ENCODE results near the gene BCAR3.
A peak's percentile ranks its signal among the peaks of the same experiment; 100 is the strongest.
"Not testable (repeated sequence)": the region's sequence is repeated elsewhere in the genome, so short reads cannot be mapped to it uniquely, and the experiment has no call there.

Gene BCAR3

GRCh38 chr1:93698329-93699048, 16.9 kb upstream of the BCAR3 start:
- H3K36me3 Mint-ChIP-seq = no peaks in the 10 kb centered on the region
- H3K4me3 Mint-ChIP-seq = no peak overlapping the region
- H3K4me1 Mint-ChIP-seq = peaks cover 6% of the 10 kb centered on the region
- H3K27ac Mint-ChIP-seq = no peak overlapping the region
- no peak for DNase-seq (ENCODE audit: low spot score in 2 of 2)
- H3K9me3 Mint-ChIP-seq = no peaks in the 10 kb centered on the region
- ATAC-seq = no peak

- not testable (repeated sequence) for H3K4me3 Mint-ChIP-seq; ATAC-seq; H3K9me3 Mint-ChIP-seq; H3K27ac Mint-ChIP-seq; H3K36me3 Mint-ChIP-seq; DNase-seq (ENCODE audit: low spot score in 2 of 2)
- H3K4me1 Mint-ChIP-seq = peaks cover 12% of the 10 kb centered on the region
Observed at GRCh38 chr1:93697566-93697965, 15.9 kb upstream of the BCAR3 start.

DNA sequence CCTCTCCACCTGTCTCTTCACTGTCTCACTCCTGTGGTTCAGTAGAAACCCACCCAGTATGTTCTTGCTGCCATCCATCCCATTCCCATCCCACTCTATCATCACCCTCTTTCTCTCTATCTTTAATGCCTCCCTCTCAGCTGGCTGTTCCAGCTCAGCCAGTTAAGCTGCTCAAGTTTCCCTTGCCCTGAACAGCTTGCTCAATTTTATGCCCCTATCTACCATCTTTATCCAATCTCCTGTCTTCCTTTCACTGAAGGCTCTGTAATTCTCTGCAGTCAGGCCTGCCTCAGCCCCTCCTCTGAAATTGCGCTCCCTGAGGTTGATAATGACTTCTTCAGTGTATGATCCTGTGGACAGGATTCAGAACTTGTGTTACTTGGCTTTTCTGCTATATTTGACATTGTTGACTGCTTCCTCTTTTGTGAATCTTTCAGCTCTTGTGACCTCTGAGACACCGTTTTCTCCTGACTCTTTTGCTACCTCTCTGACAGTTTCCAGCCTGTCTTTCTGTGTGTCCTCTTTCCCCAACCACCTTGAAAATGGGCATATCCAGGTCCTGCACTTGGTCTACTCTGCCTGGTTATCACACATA, 13.9 kb upstream of the BCAR3 start:
- Mint-ChIP-seq H3K4me3 (no peak overlapping the region), H3K9me3 (no peaks in the 10 kb centered on the region), H3K36me3 (no peaks in the 10 kb centered on the region), H3K4me1 (peaks cover 12% of the 10 kb centered on the region), H3K27ac (no peak overlapping the region)
- no peak for DNase-seq (ENCODE audit: low spot score in 2 of 2)
- no peak for ATAC-seq

- Mint-ChIP-seq H3K4me3 (no peak overlapping the region), H3K27ac (no peak overlapping the region), H3K9me3 (no peaks in the 10 kb centered on the region), H3K36me3 (no peaks in the 10 kb centered on the region), H3K4me1 (peaks cover 12% of the 10 kb centered on the region)
- DNase-seq (ENCODE audit: low spot score in 2 of 2) (no peak), ATAC-seq (no peak)
Observed at GRCh38 chr1:93694819-93695218, 13.2 kb upstream of the BCAR3 start.

DNA sequence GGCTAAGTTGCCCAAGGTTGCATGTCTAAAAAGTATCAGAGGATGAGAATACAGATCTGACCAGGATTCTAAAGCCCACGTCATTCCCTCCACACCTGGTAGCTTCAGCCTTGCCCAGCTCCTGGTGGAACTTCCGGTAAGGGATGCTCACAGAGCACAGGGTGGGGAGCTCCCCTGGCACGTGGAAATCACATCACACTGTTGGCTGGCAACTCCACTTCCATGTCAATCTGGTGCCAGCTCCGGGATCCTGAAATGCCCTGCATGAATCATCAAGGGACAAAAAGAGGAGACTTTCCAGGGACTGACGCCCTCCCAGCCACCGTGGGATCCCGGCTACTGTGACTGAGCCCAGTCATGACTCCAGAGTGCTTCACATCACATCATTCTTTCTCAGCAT, 12.4 kb upstream of the BCAR3 start:
- Mint-ChIP-seq H3K36me3 (no peaks in the 10 kb centered on the region), H3K27ac (no peak overlapping the region), H3K9me3 (no peaks in the 10 kb centered on the region), H3K4me1 (peaks cover 12% of the 10 kb centered on the region), H3K4me3 (no peak overlapping the region)
- ATAC-seq = no peak
- DNase-seq (ENCODE audit: low spot score in 2 of 2) = no peak

DNA sequence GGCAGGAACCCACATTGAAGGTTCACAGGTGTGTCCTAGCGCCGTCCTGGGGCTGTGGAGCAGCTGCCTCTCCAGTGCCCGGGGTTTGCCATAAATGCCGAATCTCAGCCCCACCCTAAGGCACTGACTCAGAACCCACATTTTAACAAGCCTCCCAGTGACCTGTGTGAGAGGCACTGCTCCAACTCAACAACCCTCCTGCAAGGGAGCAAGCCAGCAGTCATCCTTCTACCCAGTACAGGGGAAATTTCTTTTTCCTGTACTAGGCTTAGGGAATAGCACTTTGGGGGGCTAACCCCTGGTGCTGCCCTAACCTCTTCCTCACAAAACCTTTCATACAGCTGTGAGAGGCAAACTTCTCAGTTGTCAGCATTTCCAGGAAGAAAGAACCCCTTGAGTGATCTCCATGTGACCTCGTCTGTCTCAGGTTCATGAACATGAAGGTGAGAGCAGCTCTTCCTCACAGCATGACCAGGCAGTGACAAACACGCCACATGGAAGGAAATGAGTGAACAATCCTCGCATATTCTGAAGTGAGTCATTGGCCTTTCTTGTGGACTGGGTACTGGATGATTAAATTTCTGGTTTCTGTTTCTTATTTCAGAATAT, 11.4 kb upstream of the BCAR3 start:
- Mint-ChIP-seq H3K4me1 (peaks cover 12% of the 10 kb centered on the region), H3K4me3 (peak overlapping the region; percentile 50), H3K27ac (peak overlapping the region; percentile 89), H3K9me3 (no peaks in the 10 kb centered on the region), H3K36me3 (no peaks in the 10 kb centered on the region)
- DNase-seq (ENCODE audit: low spot score in 2 of 2) (peak; percentile 32 to 78), ATAC-seq (peak; percentile 97)

DNA sequence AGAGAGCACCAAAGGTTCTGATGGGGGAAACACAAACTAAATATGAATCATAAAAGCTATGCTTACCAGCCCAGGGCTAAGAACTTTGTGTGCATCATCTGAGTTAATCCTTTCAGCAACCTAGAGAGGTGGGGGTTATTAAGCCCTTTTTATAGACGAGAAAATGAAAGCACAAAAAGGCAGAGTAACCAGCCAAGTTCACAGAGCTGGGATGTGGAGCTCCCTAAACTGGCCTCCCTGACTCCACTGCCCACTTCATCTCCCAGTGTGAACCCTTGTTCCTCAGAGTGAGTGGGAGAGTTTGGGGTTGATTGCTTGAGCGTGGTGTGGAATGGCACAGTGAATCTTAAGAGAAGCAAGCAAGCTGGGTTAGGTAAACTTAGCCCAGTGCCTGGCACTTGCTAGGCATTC, 10.8 kb upstream of the BCAR3 start:
- H3K36me3 Mint-ChIP-seq = no peaks in the 10 kb centered on the region
- H3K4me1 Mint-ChIP-seq = peaks cover 12% of the 10 kb centered on the region
- peak overlapping the region; percentile 89 for H3K27ac Mint-ChIP-seq
- ATAC-seq (no peak), DNase-seq (ENCODE audit: low spot score in 2 of 2) (no peak)
- H3K4me3 Mint-ChIP-seq = peak overlapping the region; percentile 50
- H3K9me3 Mint-ChIP-seq = no peaks in the 10 kb centered on the region

- ATAC-seq (no peak), DNase-seq (ENCODE audit: low spot score in 2 of 2) (no peak)
- Mint-ChIP-seq H3K4me1 (peaks cover 12% of the 10 kb centered on the region), H3K27ac (peak overlapping the region; percentile 89), H3K9me3 (no peaks in the 10 kb centered on the region), H3K36me3 (no peaks in the 10 kb centered on the region), H3K4me3 (peak overlapping the region; percentile 50)
Observed at GRCh38 chr1:93692026-93692425, 10.4 kb upstream of the BCAR3 start.

DNA sequence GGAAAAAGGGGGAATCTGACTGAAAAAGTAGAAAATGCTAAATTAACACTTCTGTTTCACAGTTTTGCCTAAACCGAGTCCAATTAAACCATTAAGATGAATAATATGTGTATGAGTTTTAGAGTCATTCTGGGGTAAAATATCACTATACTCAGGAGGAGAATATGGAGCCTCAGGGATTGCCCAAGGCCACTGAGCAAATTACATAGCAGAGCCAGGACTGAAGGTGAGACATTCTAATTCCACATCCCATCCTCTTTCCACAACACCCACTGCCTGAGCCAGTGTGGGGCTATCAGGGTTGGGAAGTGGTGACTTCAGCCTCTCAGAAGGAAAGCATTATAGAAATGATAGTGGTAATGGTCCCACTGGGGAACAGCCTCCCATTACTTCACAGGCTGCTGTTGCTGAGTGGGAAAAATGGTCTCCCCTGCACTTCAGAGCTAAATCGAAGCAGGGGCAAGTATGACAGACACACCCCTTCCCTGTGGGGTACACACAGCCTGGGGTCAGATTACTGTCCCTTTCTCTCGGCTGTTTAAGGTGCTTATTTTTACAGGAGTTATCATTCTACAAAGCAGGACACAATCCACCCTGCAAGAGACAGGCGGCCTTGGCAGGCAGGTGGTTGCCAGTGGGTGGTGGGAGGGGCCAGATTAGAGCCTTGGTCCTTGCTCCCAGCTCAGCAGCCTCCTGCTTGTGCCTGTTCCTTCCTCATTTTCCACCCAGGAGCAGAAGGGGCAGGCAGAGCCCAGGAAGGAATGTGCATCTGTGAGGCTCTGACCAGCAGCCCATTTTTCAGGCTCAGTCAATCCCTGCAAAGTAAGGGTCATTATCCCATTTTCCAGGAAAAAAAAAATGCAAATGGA, 9.5 kb upstream of the BCAR3 start:
- Mint-ChIP-seq H3K36me3 (no peaks in the 10 kb centered on the region), H3K27ac (no peak overlapping the region), H3K4me3 (no peak overlapping the region), H3K4me1 (peaks cover 12% of the 10 kb centered on the region), H3K9me3 (no peaks in the 10 kb centered on the region)
- DNase-seq (ENCODE audit: low spot score in 2 of 2) = no peak
- no peak for ATAC-seq

- Mint-ChIP-seq H3K36me3 (no peaks in the 10 kb centered on the region), H3K4me1 (peaks cover 12% of the 10 kb centered on the region), H3K4me3 (no peak overlapping the region), H3K9me3 (no peaks in the 10 kb centered on the region), H3K27ac (no peak overlapping the region)
- ATAC-seq = no peak
- DNase-seq (ENCODE audit: low spot score in 2 of 2) = no peak
Observed at GRCh38 chr1:93690341-93690740, 8.7 kb upstream of the BCAR3 start.

GRCh38 chr1:93689521-93690223, 8.0 kb upstream of the BCAR3 start:
- no peak for ATAC-seq
- DNase-seq (ENCODE audit: low spot score in 2 of 2) = no peak
- Mint-ChIP-seq H3K9me3 (no peaks in the 10 kb centered on the region), H3K36me3 (no peaks in the 10 kb centered on the region), H3K27ac (no peak overlapping the region), H3K4me3 (no peak overlapping the region), H3K4me1 (peaks cover 12% of the 10 kb centered on the region)

GRCh38 chr1:93687542-93687941, 5.9 kb upstream of the BCAR3 start:
- no peak overlapping the region for H3K4me3 Mint-ChIP-seq
- H3K4me1 Mint-ChIP-seq = peaks cover 5% of the 10 kb centered on the region
- H3K36me3 Mint-ChIP-seq = no peaks in the 10 kb centered on the region
- H3K9me3 Mint-ChIP-seq = no peaks in the 10 kb centered on the region
- H3K27ac Mint-ChIP-seq = no peak overlapping the region
- no peak for DNase-seq (ENCODE audit: low spot score in 2 of 2)
- no peak for ATAC-seq

GRCh38 chr1:93686504-93687250, 5.0 kb upstream of the BCAR3 start:
- no peaks in the 10 kb centered on the region for H3K36me3 Mint-ChIP-seq
- H3K9me3 Mint-ChIP-seq = no peaks in the 10 kb centered on the region
- no peak overlapping the region for H3K4me3 Mint-ChIP-seq
- H3K27ac Mint-ChIP-seq = no peak overlapping the region
- DNase-seq (ENCODE audit: low spot score in 2 of 2) (no peak), ATAC-seq (no peak)
- peaks cover 5% of the 10 kb centered on the region for H3K4me1 Mint-ChIP-seq

- Mint-ChIP-seq H3K4me3 (no peak overlapping the region), H3K27ac (no peak overlapping the region), H3K4me1 (peaks cover 7% of the 10 kb centered on the region), H3K9me3 (no peaks in the 10 kb centered on the region), H3K36me3 (no peaks in the 10 kb centered on the region)
- no peak for DNase-seq (ENCODE audit: low spot score in 2 of 2)
- ATAC-seq = no peak
Observed at GRCh38 chr1:93685918-93686317, 4.3 kb upstream of the BCAR3 start.

Measured in stimulated activated effector memory CD8-positive, alpha-beta T cell treated with anti-CD3 and anti-CD28 coated beads, Interleukin-12 subunit alpha, Interleukin-12 subunit beta, amount 100 ng/mL, for 72 hours (primary cell).